ENCODE measurements around the gene FBL. TPM values are rescaled to one million over a fixed set of nuclear protein-coding genes. Genes with fewer than 3 reads are reported as not detected.
A peak's percentile ranks its signal among the peaks of the same experiment; 100 is the strongest.

The FBL gene
- total and polyA plus RNA-seq, 9 donors: 218 to 532 (median 378) TPM

- DNase-seq: peak; percentile 79 to 88 (median 83)
- Histone ChIP-seq H3K27ac (peak overlapping the region in 1 of 2 donors; percentile 61), H3K4me1 (ENCODE audit: insufficient read depth) (peaks cover 4% of the 10 kb centered on the region), H3K4me3 (peak overlapping the region; percentile 73), H3K9me3 (no peaks in the 10 kb centered on the region), H3K27me3 (no peaks in the 10 kb centered on the region), H3K36me3 (no peaks in the 10 kb centered on the region)
- TF ChIP-seq EP300 (IDR thresholded peaks at IDR 0.05) (no peak), POLR2A (IDR thresholded peaks at IDR 0.05) (no peak), CTCF (IDR thresholded peaks at IDR 0.05) (no peak)
- intact Hi-C loops (cut with DNase I): no loop called here
- WGBS, 3 donors: 3 to 7% (median 4%) methylated on average over 47 of the region's 47 CpGs
Measured at GRCh38 chr19:39824143-39825092, 21.8 kb downstream of the FBL start.

GRCh38 chr19:39823686-39824085 lies 22.5 kb downstream of the FBL start:
- Histone ChIP-seq H3K4me3 (peak overlapping the region; percentile 73), H3K4me1 (ENCODE audit: insufficient read depth) (peaks cover 4% of the 10 kb centered on the region), H3K27me3 (no peaks in the 10 kb centered on the region), H3K27ac (no peak overlapping the region), H3K9me3 (no peaks in the 10 kb centered on the region), H3K36me3 (no peaks in the 10 kb centered on the region)
- TF ChIP-seq CTCF (IDR thresholded peaks at IDR 0.05) (no peak), POLR2A (IDR thresholded peaks at IDR 0.05) (no peak), EP300 (IDR thresholded peaks at IDR 0.05) (no peak)
- no peak for DNase-seq
- intact Hi-C loops (cut with DNase I): no loop called here
- 3 to 5% (median 4%) methylated on average over 7 of the region's 7 CpGs for WGBS, 3 donors

GRCh38 chr19:39820696-39821095 lies 25.5 kb downstream of the FBL start:
- intact Hi-C loops (cut with DNase I): no loop called here
- H3K36me3 ChIP-seq: no peaks in the 10 kb centered on the region
- H3K9me3 ChIP-seq: no peaks in the 10 kb centered on the region
- H3K4me1 ChIP-seq (ENCODE audit: insufficient read depth): peaks cover 4% of the 10 kb centered on the region
- WGBS, 3 donors: 93 to 96% (median 95%) methylated on average over 6 of the region's 6 CpGs
- H3K4me3 ChIP-seq: no peak overlapping the region
- DNase-seq: no peak
- no peaks in the 10 kb centered on the region for H3K27me3 ChIP-seq
- TF ChIP-seq EP300 (IDR thresholded peaks at IDR 0.05) (no peak), POLR2A (IDR thresholded peaks at IDR 0.05) (no peak), CTCF (IDR thresholded peaks at IDR 0.05) (no peak)
- no peak overlapping the region for H3K27ac ChIP-seq

- Histone ChIP-seq H3K4me1 (ENCODE audit: insufficient read depth) (peaks cover 4% of the 10 kb centered on the region), H3K27me3 (no peaks in the 10 kb centered on the region), H3K9me3 (no peaks in the 10 kb centered on the region), H3K36me3 (no peaks in the 10 kb centered on the region), H3K27ac (no peak overlapping the region), H3K4me3 (no peak overlapping the region)
- DNase-seq: no peak
- 78 to 79% (median 79%) methylated on average over 3 of the region's 3 CpGs for WGBS, 3 donors
- intact Hi-C loops (cut with DNase I): no loop called here
- TF ChIP-seq EP300 (IDR thresholded peaks at IDR 0.05): no peak
- TF ChIP-seq CTCF (IDR thresholded peaks at IDR 0.05): no peak
- no peak for TF ChIP-seq POLR2A (IDR thresholded peaks at IDR 0.05)
Measured at GRCh38 chr19:39819786-39820185, 26.4 kb downstream of the FBL start.

Data from ovary (tissue), 9 donors.